HEK293 (cell line): ENCODE data around the gene SWT1.

Source experiments
- CTCF ChIA-PET: fragments of 350-600 bp; formaldehyde crosslinking; extraction: SDS; loops from one replicate; lab custom pipeline; 2021; ENCODE audit warnings: antibody characterized with exemption; lab: Yijun Ruan, JAX
- POLR2A ChIA-PET: fragments of 300-600 bp; formaldehyde crosslinking; extraction: SDS; loops from one replicate; lab custom pipeline; 2020; ENCODE audit warnings: antibody characterized with exemption, inconsistent platforms; lab: Yijun Ruan, JAX
- H3K27ac ChIP-seq: fragments of 200-500 bp; sonication (Bioruptor generic); 2 replicates; pipeline ENCODE4 v1.5.1; 2014; ENCODE audit warnings: low read depth, low read length, control low read depth, inconsistent platforms; ENCODE audit errors: extremely low read depth
- H3K36me3 ChIP-seq, 2 experiments: fragments of 200-500 bp in 1 of 2; sonication (Bioruptor generic) in 1 of 2; 1 replicate in 1 of 2; 2 replicates in 1 of 2; pipeline ENCODE4 v1.5.1; 2014 to 2017; ENCODE audit warnings: inconsistent platforms in 2 of 2, low read length in 2 of 2; ENCODE audit not compliant: control insufficient read depth in 2 of 2, insufficient read depth in 1 of 2
- H3K4me1 ChIP-seq: fragments of 200-500 bp; sonication (Bioruptor generic); 2 replicates; pipeline ENCODE4 v1.5.1; 2014; ENCODE audit warnings: mild to moderate bottlenecking, low read length, inconsistent platforms; ENCODE audit not compliant: control insufficient read depth, insufficient read depth
- H3K4me3 ChIP-seq: 2 replicates; pipeline ENCODE4 v1.5.1; 2011; ENCODE audit warnings: low read depth, mild to moderate bottlenecking, control low read depth, low read length, moderate library complexity
- H3K9me3 ChIP-seq: fragments of 200-500 bp; sonication (Bioruptor generic); 2 replicates; pipeline ENCODE4 v1.5.1; 2014; ENCODE audit warnings: low read depth, low read length, inconsistent platforms; ENCODE audit not compliant: control insufficient read depth, insufficient read depth
- EGR2 ChIP-seq: fragments of 450-650 bp; formaldehyde crosslinking; IDR thresholded peaks from 2 replicates; pipeline ENCODE4 v1.5.1; 2016; ENCODE audit warnings: low read depth, missing biosample characterization, missing genetic modification characterization
- GLIS2 ChIP-seq: fragments of 450-650 bp; formaldehyde crosslinking; IDR thresholded peaks from 2 replicates; pipeline ENCODE4 v1.5.1; 2016; ENCODE audit warnings: missing biosample characterization, missing genetic modification characterization
- HOXD13 ChIP-seq: sonication (generic); formaldehyde crosslinking; IDR thresholded peaks from 2 replicates; pipeline ENCODE4 v1.8.0; 2022; ENCODE audit warnings: missing genetic modification reagents, borderline replicate concordance
- MZF1 ChIP-seq: fragments of 450-650 bp; formaldehyde crosslinking; IDR thresholded peaks from 2 replicates; pipeline ENCODE4 v1.5.1; 2017; ENCODE audit warnings: missing biosample characterization, missing genetic modification characterization, borderline replicate concordance
- SALL2 ChIP-seq: fragments of 450-650 bp; formaldehyde crosslinking; IDR thresholded peaks from 2 replicates; pipeline ENCODE4 v1.5.0; 2017; ENCODE audit warnings: missing biosample characterization, mild to moderate bottlenecking, missing genetic modification characterization, borderline replicate concordance
- SP2 ChIP-seq: fragments of 450-650 bp; formaldehyde crosslinking; IDR thresholded peaks from 2 replicates; pipeline ENCODE4 v1.5.1; 2016; ENCODE audit warnings: missing biosample characterization, missing genetic modification characterization
- WT1 ChIP-seq: fragments of 450-650 bp; formaldehyde crosslinking; IDR thresholded peaks from 2 replicates; pipeline ENCODE4 v1.5.1; 2016; ENCODE audit warnings: missing biosample characterization, missing genetic modification characterization
- YY1 ChIP-seq: fragments of 450-650 bp; formaldehyde crosslinking; IDR thresholded peaks from 2 replicates; pipeline ENCODE4 v1.5.1; 2018; ENCODE audit warnings: missing biosample characterization, missing genetic modification characterization
- ZBTB1 ChIP-seq: fragments of 450-650 bp; formaldehyde crosslinking; IDR thresholded peaks from 2 replicates; pipeline ENCODE4 v1.5.1; 2016; ENCODE audit warnings: missing biosample characterization, missing genetic modification characterization
- ZBTB17 ChIP-seq: fragments of 450-650 bp; formaldehyde crosslinking; IDR thresholded peaks from 2 replicates; pipeline ENCODE4 v1.5.1; 2016; ENCODE audit warnings: missing biosample characterization, missing genetic modification characterization
- ZBTB21 ChIP-seq: fragments of 450-650 bp; formaldehyde crosslinking; IDR thresholded peaks from 2 replicates; pipeline ENCODE4 v1.5.1; 2017; ENCODE audit warnings: missing biosample characterization, missing genetic modification characterization
- ZBTB48 ChIP-seq: fragments of 450-650 bp; formaldehyde crosslinking; IDR thresholded peaks from 2 replicates; pipeline ENCODE4 v1.5.1; 2016; ENCODE audit warnings: missing biosample characterization, missing genetic modification characterization
- ZNF112 ChIP-seq: fragments of 450-650 bp; formaldehyde crosslinking; IDR thresholded peaks from 2 replicates; pipeline ENCODE4 v1.5.0; 2017; ENCODE audit warnings: missing biosample characterization, missing genetic modification characterization
- ZNF184 ChIP-seq: fragments of 450-650 bp; IDR thresholded peaks from 2 replicates; pipeline ENCODE4 v1.5.1; 2018; ENCODE audit warnings: missing biosample characterization, mild to moderate bottlenecking, missing genetic modification characterization
- ZNF248 ChIP-seq: fragments of 450-650 bp; formaldehyde crosslinking; IDR thresholded peaks from 2 replicates; pipeline ENCODE4 v1.5.1; 2017; ENCODE audit warnings: missing biosample characterization, missing genetic modification characterization
- ZNF274 ChIP-seq, 2 experiments: fragments of 200-500 bp in 1 of 2; fragments of 450-650 bp in 1 of 2; sonication (Bioruptor generic) in 1 of 2; formaldehyde crosslinking in 1 of 2; IDR thresholded peaks; 2 replicates each; pipeline versions ENCODE4 v1.5.1 to v1.6.1; 2014 to 2016; ENCODE audit warnings: borderline replicate concordance in 1 of 2, inconsistent platforms in 1 of 2, low read length in 1 of 2, missing biosample characterization in 1 of 2, missing genetic modification characterization in 1 of 2
- ZNF292 ChIP-seq: fragments of 450-650 bp; formaldehyde crosslinking; IDR thresholded peaks from 2 replicates; pipeline ENCODE4 v1.5.1; 2016; ENCODE audit warnings: low read depth, missing biosample characterization, missing genetic modification characterization, borderline replicate concordance
- ZNF48 ChIP-seq: fragments of 450-650 bp; formaldehyde crosslinking; IDR thresholded peaks from 2 replicates; pipeline ENCODE4 v1.5.1; 2016; ENCODE audit warnings: missing biosample characterization, missing genetic modification characterization
- ZNF548 ChIP-seq: fragments of 450-650 bp; formaldehyde crosslinking; IDR thresholded peaks from 2 replicates; pipeline ENCODE4 v1.5.1; 2016; ENCODE audit warnings: missing biosample characterization, missing genetic modification characterization
- ZNF571 ChIP-seq: fragments of 450-650 bp; formaldehyde crosslinking; IDR thresholded peaks from 2 replicates; pipeline ENCODE4 v1.5.0; 2017; ENCODE audit warnings: missing biosample characterization, missing genetic modification characterization
- ZNF585B ChIP-seq: fragments of 450-650 bp; formaldehyde crosslinking; IDR thresholded peaks from 2 replicates; pipeline ENCODE4 v1.5.1; 2016; ENCODE audit warnings: missing biosample characterization, missing genetic modification characterization
- ZNF600 ChIP-seq: fragments of 450-650 bp; formaldehyde crosslinking; IDR thresholded peaks from 2 replicates; pipeline ENCODE4 v1.5.1; 2016; ENCODE audit warnings: missing biosample characterization, missing genetic modification characterization
- ZNF654 ChIP-seq: fragments of 450-650 bp; formaldehyde crosslinking; IDR thresholded peaks from 2 replicates; pipeline ENCODE4 v1.5.1; 2016; ENCODE audit warnings: low read depth, missing biosample characterization, missing genetic modification characterization
- TF ChIP-seq, protein P1 (sequence below): fragments of 450-650 bp; formaldehyde crosslinking; IDR thresholded peaks from 2 replicates; pipeline ENCODE4 v1.5.1; 2016; ENCODE audit warnings: missing biosample characterization, missing genetic modification characterization
- TF ChIP-seq, protein P2 (sequence below): fragments of 450-650 bp; formaldehyde crosslinking; IDR thresholded peaks from 2 replicates; pipeline ENCODE4 v1.5.1; 2017; ENCODE audit warnings: missing biosample characterization, missing genetic modification characterization

The SWT1 gene

DNA sequence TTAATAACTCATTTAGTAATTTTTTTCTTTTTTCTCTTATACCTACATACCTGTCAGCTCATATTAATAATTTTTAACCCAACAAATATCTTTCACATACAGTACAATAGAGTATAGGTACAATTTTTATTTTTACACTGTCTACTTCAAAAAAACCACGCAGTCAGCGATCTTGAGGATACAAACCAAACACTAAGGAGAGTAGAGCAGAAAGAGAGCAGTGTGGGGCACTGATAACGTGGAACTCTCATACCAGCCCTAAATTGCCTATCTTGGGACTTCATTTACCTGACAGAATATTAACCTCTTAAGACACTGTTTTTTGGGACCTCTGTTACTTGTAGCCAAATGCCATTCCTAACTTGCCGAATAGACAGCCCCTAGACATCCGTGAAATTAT lies 5.8 kb upstream of the SWT1 start:
- no peak overlapping the region for H3K4me3 ChIP-seq
- no peak overlapping the region for H3K27ac ChIP-seq
- TF ChIP-seq ZNF48 (tag by site-specific recombination) (no peak), ZNF585B (tag by site-specific recombination) (no peak), SP2 (tag by site-specific recombination) (no peak), ZBTB17 (tag by site-specific recombination) (no peak), ZNF248 (no peak), ZBTB48 (tag by site-specific recombination) (no peak), HOXD13 (CRISPR knock-in tag) (no peak), MZF1 (tag by site-specific recombination) (no peak), ZNF112 (tag by site-specific recombination) (no peak), ZBTB21 (tag by site-specific recombination) (no peak), SALL2 (tag by site-specific recombination) (no peak), ZNF274 (IDR thresholded peaks at IDR 0.05; ENCODE audit: low read length) (no peak), ZNF274 (tag by site-specific recombination; IDR thresholded peaks at IDR 0.05; ENCODE audit: borderline replicate concordance) (no peak), ZNF571 (tag by site-specific recombination) (no peak), ZNF292 (tag by site-specific recombination) (no peak), ZNF548 (tag by site-specific recombination) (no peak), EGR2 (no peak), ZNF654 (tag by site-specific recombination) (no peak), WT1 (tag by site-specific recombination) (no peak)
- TF ChIP-seq, protein P1, sequence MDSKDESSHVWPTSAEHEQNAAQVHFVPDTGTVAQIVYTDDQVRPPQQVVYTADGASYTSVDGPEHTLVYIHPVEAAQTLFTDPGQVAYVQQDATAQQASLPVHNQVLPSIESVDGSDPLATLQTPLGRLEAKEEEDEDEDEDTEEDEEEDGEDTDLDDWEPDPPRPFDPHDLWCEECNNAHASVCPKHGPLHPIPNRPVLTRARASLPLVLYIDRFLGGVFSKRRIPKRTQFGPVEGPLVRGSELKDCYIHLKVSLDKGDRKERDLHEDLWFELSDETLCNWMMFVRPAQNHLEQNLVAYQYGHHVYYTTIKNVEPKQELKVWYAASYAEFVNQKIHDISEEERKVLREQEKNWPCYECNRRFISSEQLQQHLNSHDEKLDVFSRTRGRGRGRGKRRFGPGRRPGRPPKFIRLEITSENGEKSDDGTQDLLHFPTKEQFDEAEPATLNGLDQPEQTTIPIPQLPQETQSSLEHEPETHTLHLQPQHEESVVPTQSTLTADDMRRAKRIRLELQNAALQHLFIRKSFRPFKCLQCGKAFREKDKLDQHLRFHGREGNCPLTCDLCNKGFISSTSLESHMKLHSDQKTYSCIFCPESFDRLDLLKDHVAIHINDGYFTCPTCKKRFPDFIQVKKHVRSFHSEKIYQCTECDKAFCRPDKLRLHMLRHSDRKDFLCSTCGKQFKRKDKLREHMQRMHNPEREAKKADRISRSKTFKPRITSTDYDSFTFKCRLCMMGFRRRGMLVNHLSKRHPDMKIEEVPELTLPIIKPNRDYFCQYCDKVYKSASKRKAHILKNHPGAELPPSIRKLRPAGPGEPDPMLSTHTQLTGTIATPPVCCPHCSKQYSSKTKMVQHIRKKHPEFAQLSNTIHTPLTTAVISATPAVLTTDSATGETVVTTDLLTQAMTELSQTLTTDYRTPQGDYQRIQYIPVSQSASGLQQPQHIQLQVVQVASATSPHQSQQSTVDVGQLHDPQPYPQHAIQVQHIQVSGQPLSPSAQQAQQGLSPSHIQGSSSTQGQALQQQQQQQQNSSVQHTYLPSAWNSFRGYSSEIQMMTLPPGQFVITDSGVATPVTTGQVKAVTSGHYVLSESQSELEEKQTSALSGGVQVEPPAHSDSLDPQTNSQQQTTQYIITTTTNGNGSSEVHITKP (tag by site-specific recombination): no peak
- TF ChIP-seq, protein P2, sequence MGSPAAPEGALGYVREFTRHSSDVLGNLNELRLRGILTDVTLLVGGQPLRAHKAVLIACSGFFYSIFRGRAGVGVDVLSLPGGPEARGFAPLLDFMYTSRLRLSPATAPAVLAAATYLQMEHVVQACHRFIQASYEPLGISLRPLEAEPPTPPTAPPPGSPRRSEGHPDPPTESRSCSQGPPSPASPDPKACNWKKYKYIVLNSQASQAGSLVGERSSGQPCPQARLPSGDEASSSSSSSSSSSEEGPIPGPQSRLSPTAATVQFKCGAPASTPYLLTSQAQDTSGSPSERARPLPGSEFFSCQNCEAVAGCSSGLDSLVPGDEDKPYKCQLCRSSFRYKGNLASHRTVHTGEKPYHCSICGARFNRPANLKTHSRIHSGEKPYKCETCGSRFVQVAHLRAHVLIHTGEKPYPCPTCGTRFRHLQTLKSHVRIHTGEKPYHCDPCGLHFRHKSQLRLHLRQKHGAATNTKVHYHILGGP: no peak
- peaks cover 17 to 46% of the 10 kb centered on the region in 2 experiments for H3K36me3 ChIP-seq
- no peaks in the 10 kb centered on the region for H3K9me3 ChIP-seq
- ChIA-PET CTCF (interaction anchor here (0.6 kb wide), 1 partner anchor 19 kb away, joined by 3 read pairs; no protein-coding TSS in a partner anchor), POLR2A (no interaction called here)
- no peaks in the 10 kb centered on the region for H3K4me1 ChIP-seq

DNA sequence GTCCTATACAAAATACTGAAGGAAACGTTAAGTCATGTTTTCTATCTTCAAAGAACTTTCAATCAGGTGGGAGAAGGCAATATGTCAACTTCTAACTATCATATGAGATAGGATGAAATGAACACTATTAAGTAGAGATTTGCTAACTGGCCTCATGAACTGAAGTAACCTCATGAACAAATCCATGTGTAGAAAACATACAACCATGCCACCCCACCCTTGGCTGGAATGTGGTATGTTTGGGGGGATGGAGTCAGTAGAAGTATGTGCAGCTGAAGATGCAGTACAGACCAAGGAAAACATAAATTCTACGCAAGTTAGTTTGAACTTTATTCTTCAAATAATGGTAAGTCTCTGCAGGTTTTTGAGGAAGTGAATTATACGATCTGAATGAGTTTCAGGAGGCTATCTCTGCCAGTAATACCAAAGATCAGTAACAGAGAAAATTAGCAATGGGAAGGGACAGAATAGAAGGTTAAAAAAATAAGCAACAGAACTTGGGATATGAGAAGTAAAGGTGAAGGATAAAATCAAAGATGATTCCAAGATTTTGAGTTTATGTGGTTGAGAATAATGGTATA lies 4.7 kb upstream of the SWT1 start:
- no peak overlapping the region for H3K27ac ChIP-seq
- TF ChIP-seq ZBTB1 (tag by site-specific recombination) (no peak), YY1 (tag by site-specific recombination) (no peak), GLIS2 (tag by site-specific recombination) (no peak), ZNF184 (tag by site-specific recombination) (no peak), ZNF600 (tag by site-specific recombination) (no peak)
- TF ChIP-seq, protein P2: no peak
- POLR2A ChIA-PET: no interaction called here
- no peaks in the 10 kb centered on the region for H3K9me3 ChIP-seq
- H3K4me3 ChIP-seq: no peak overlapping the region
- no peaks in the 10 kb centered on the region for H3K4me1 ChIP-seq
- CTCF ChIA-PET: no interaction called here
- peaks cover 14 to 42% of the 10 kb centered on the region in 2 experiments for H3K36me3 ChIP-seq
